Prostate gland (tissue), 2 donors: ENCODE results near the gene ADCY4. TPM values are rescaled to one million over a fixed set of nuclear protein-coding genes. Genes with fewer than 3 reads are reported as not detected.

Experiments
- DNase-seq: peaks from one replicate; pipeline ENCODE4 v3.0.0-alpha.2; 2019; ENCODE audit warnings: low spot score
- H3K27ac ChIP-seq, 2 donors: fragments of 200-600 bp; sonication (generic); 2 replicates each; pipeline ENCODE4 v1.5.1; 2017 to 2019
- H3K27me3 ChIP-seq: fragments of 200-600 bp; sonication (generic); replicated peaks from 2 replicates; pipeline ENCODE4 v1.5.1; 2019; ENCODE audit not compliant: insufficient read depth
- H3K36me3 ChIP-seq, 2 donors: fragments of 200-600 bp; sonication (generic); 1 replicate in 1 of 2; 2 replicates in 1 of 2; pipeline versions ENCODE4 v1.5.1 to v1.8.1; 2017 to 2019
- H3K4me1 ChIP-seq: fragments of 200-600 bp; sonication (generic); replicated peaks from 2 replicates; pipeline ENCODE4 v1.5.1; 2019
- H3K4me3 ChIP-seq, 2 donors: fragments of 200-600 bp; sonication (generic); 2 replicates each; pipeline ENCODE4 v1.5.1; 2017 to 2019
- H3K9me3 ChIP-seq: fragments of 200-600 bp; sonication (generic); 2 replicates; pipeline ENCODE4 v1.5.1; 2017
- CTCF ChIP-seq, 4 experiments: fragments of 200-600 bp in 2 of 4; fragments of 450-650 bp in 2 of 4; sonication (generic) in 2 of 4; IDR thresholded peaks; 1 replicate in 3 of 4; 2 replicates in 1 of 4; pipeline ENCODE4 v1.5.1; 2016 to 2019; ENCODE audit warnings: antibody characterized with exemption in 4 of 4, mild to moderate bottlenecking in 2 of 4, moderate library complexity in 2 of 4
- POLR2A ChIP-seq: fragments of 450-650 bp; IDR thresholded peaks from one replicate; pipeline ENCODE4 v1.6.1; 2016; ENCODE audit warnings: antibody characterized with exemption, mild to moderate bottlenecking
- POLR2AphosphoS5 ChIP-seq: sonication (generic); formaldehyde crosslinking; IDR thresholded peaks from one replicate; pipeline ENCODE4 v1.6.1; 2017; ENCODE audit warnings: antibody characterized with exemption
- WGBS: methylation state at CpG from one replicate; pipeline ENCODE4 v1.1.5; 2018; 5-methylcytosine and 5-hydroxymethylcytosine counted together
- intact Hi-C: fragments of 100-400 bp; cut with DNase I; formaldehyde crosslinking; loops from one replicate; pipeline ENCODE4 v1.14.2; 2022
- total RNA-seq, 2 donors: library from RNA; depleted of rRNA; stranded (reverse); fragments of >200 nt; gene quantifications; one replicate each; pipeline ENCODE4 v1.1.0, GENCODE V29; 2016

The ADCY4 gene
- total RNA-seq, 2 donors from 2014 or later = 19.4 to 28.7 TPM

GRCh38 chr14:24315243-24315806 is 19.5 kb downstream of the ADCY4 start:
- Histone ChIP-seq H3K9me3 (no peaks in the 10 kb centered on the region), H3K27ac (no peak overlapping the region), H3K27me3 (peaks cover 4% of the 10 kb centered on the region), H3K4me1 (peaks cover 2% of the 10 kb centered on the region), H3K4me3 (no peak overlapping the region), H3K36me3 (no peaks in the 10 kb centered on the region)
- intact Hi-C loops = no loop called here
- TF ChIP-seq CTCF (IDR thresholded peaks at IDR 0.05) (no peak), POLR2AphosphoS5 (no peak), POLR2A (no peak)
- 83% methylated on average over 10 of the region's 10 CpGs for WGBS
- no peak for DNase-seq

- peaks cover 8% of the 10 kb centered on the region for H3K4me1 ChIP-seq
Observed at GRCh38 chr14:24314377-24315193, 20.3 kb downstream of the ADCY4 start.

GRCh38 chr14:24313913-24314312 is 21.0 kb downstream of the ADCY4 start:
- Histone ChIP-seq H3K4me1 (peaks cover 8% of the 10 kb centered on the region), H3K36me3 (no peaks in the 10 kb centered on the region), H3K27me3 (peaks cover 4% of the 10 kb centered on the region), H3K27ac (no peak overlapping the region), H3K4me3 (no peak overlapping the region), H3K9me3 (no peaks in the 10 kb centered on the region)
- no peak for TF ChIP-seq CTCF (IDR thresholded peaks at IDR 0.05)
- TF ChIP-seq POLR2AphosphoS5 = no peak
- TF ChIP-seq POLR2A = no peak
- intact Hi-C loops = no loop called here
- DNase-seq = no peak
- WGBS = 80% methylated on average over 2 of the region's 2 CpGs

More at GRCh38 chr14:24314377-24315193, 20.3 kb downstream of the ADCY4 start:
- no peak for DNase-seq
- 70% methylated on average over 5 of the region's 5 CpGs for WGBS
- peaks cover 4% of the 10 kb centered on the region for H3K27me3 ChIP-seq
- no peak overlapping the region for H3K4me3 ChIP-seq
- intact Hi-C loops = no loop called here
- TF ChIP-seq POLR2AphosphoS5 = no peak
- no peak for TF ChIP-seq POLR2A
- TF ChIP-seq CTCF (IDR thresholded peaks at IDR 0.05) = no peak
- no peaks in the 10 kb centered on the region for H3K9me3 ChIP-seq
- no peak overlapping the region for H3K27ac ChIP-seq
- H3K36me3 ChIP-seq = no peaks in the 10 kb centered on the region

GRCh38 chr14:24312736-24313507 is 21.9 kb downstream of the ADCY4 start:
- peaks cover 8% of the 10 kb centered on the region for H3K4me1 ChIP-seq
- intact Hi-C loops = no loop called here
- DNase-seq = no peak

More at GRCh38 chr14:24312736-24313507, 21.9 kb downstream of the ADCY4 start:
- Histone ChIP-seq H3K4me3 (no peak overlapping the region), H3K36me3 (no peaks in the 10 kb centered on the region), H3K27ac (no peak overlapping the region), H3K27me3 (no peaks in the 10 kb centered on the region), H3K9me3 (no peaks in the 10 kb centered on the region)
- TF ChIP-seq POLR2A (no peak), CTCF (IDR thresholded peaks at IDR 0.05) (no peak), POLR2AphosphoS5 (no peak)
- WGBS = 78% methylated on average over 9 of the region's 9 CpGs
